Caco-2 (cell line): ENCODE results near the gene USP25. TPM values are rescaled to one million over a fixed set of nuclear protein-coding genes. Genes with fewer than 3 reads are reported as not detected.

ENCODE experiments used
- BruUV-seq: library from RNA; stranded (reverse); fragments of 400-500 nt; replicated peaks from 2 replicates; lab custom pipeline; 2021; lab: Mats Ljungman, UMichigan
- CTCF ChIA-PET: fragments of 300-600 bp; sonication (Branson Sonifier 250); formaldehyde crosslinking; loops from one replicate; lab custom pipeline; 2022; ENCODE audit warnings: antibody characterized with exemption; lab: Charles Lee
- POLR2A ChIA-PET: fragments of 300-600 bp; sonication (Branson Sonifier 250); formaldehyde crosslinking; loops from one replicate; lab custom pipeline; 2022; ENCODE audit warnings: antibody characterized with exemption; lab: Charles Lee
- DNase-seq, 2 experiments: peaks; one replicate each; pipeline versions ENCODE4 v3.0.0 to v3.0.0-alpha.2; 2020 to 2022
- H3K27me3 ChIP-seq: replicated peaks from 2 replicates; pipeline ENCODE4 v1.6.0; 2011; ENCODE audit warnings: low read length; ENCODE audit not compliant: control insufficient read depth, insufficient read depth
- H3K36me3 ChIP-seq: 2 replicates; pipeline ENCODE4 v1.5.1; 2011; ENCODE audit warnings: low read length; ENCODE audit not compliant: control insufficient read depth, insufficient read depth
- H3K4me1 ChIP-seq: fragments of 250-450 bp; sonication (Bioruptor Pico); 2 replicates; pipeline ENCODE4 v1.5.1; 2020; ENCODE audit warnings: mild to moderate bottlenecking
- H3K4me3 ChIP-seq: 2 replicates; pipeline ENCODE4 v1.5.1; 2011; ENCODE audit warnings: low read depth, mild to moderate bottlenecking, control low read depth, low read length
- H3K9me3 ChIP-seq: fragments of 250-450 bp; sonication (Bioruptor Pico); 2 replicates; pipeline ENCODE4 v1.5.1; 2020; ENCODE audit warnings: mild to moderate bottlenecking, moderate library complexity
- H3K27ac Mint-ChIP-seq: one replicate; pipeline ENCODE4 v1.8.0; 2022; ENCODE audit warnings: mixed read lengths; ENCODE audit not compliant: unreplicated experiment
- H3K27me3 Mint-ChIP-seq: one replicate; pipeline ENCODE4 v1.8.0; 2022; ENCODE audit warnings: mixed read lengths; ENCODE audit not compliant: insufficient read depth, unreplicated experiment
- H3K36me3 Mint-ChIP-seq: one replicate; pipeline ENCODE4 v1.8.0; 2022; ENCODE audit warnings: mild to moderate bottlenecking, mixed read lengths; ENCODE audit not compliant: insufficient read depth, unreplicated experiment
- H3K4me1 Mint-ChIP-seq: one replicate; pipeline ENCODE4 v1.8.0; 2022; ENCODE audit warnings: low read depth, mixed read lengths; ENCODE audit not compliant: unreplicated experiment
- H3K4me3 Mint-ChIP-seq: one replicate; pipeline ENCODE4 v1.8.0; 2022; ENCODE audit warnings: mild to moderate bottlenecking, moderate library complexity, mixed read lengths; ENCODE audit not compliant: unreplicated experiment
- H3K9me3 Mint-ChIP-seq: one replicate; pipeline ENCODE4 v1.8.0; 2022; ENCODE audit warnings: mixed read lengths; ENCODE audit not compliant: unreplicated experiment
- CTCF ChIP-seq, 2 experiments: fragments of 200-600 bp in 1 of 2; IDR thresholded peaks; 1 replicate in 1 of 2; 2 replicates in 1 of 2; pipeline versions ENCODE4 v1.5.1 to v1.8.0; 2011 to 2022; ENCODE audit warnings: antibody characterized with exemption in 1 of 2, control low read depth in 1 of 2, inconsistent platforms in 1 of 2, low read depth in 1 of 2, low read length in 1 of 2, mild to moderate bottlenecking in 1 of 2, moderate library complexity in 1 of 2; ENCODE audit not compliant: insufficient read depth in 1 of 2, severe bottlenecking in 1 of 2, unreplicated experiment in 1 of 2
- intact Hi-C: fragments of 100-400 bp; cut with micrococcal nuclease; formaldehyde crosslinking; loops from one replicate; pipeline ENCODE4 v1.10.0; 2022; ENCODE audit not compliant: unreplicated experiment
- total RNA-seq: library from RNA; stranded (reverse); gene quantifications from 2 replicates; pipeline ENCODE4 v1.2.3, GENCODE V29; 2022

Gene USP25
- total RNA-seq, 1 experiment from 2014 or later, result 44.3 TPM

- ChIA-PET POLR2A (no interaction called here), CTCF (no interaction called here)
- TF ChIP-seq CTCF (IDR thresholded peaks at IDR 0.05; ENCODE audit: insufficient read depth in 1 of 2, low read depth in 1 of 2, low read length in 1 of 2, severe bottlenecking in 1 of 2, unreplicated experiment in 1 of 2), result no peak
- H3K4me1 ChIP-seq, result no peaks in the 10 kb centered on the region
- Mint-ChIP-seq H3K27ac (no peak overlapping the region), H3K4me1 (no peaks in the 10 kb centered on the region), H3K36me3 (peaks cover 52% of the 10 kb centered on the region), H3K9me3 (peaks cover 16% of the 10 kb centered on the region), H3K4me3 (no peak overlapping the region), H3K27me3 (no peaks in the 10 kb centered on the region)
- intact Hi-C loops, result no loop called here
- no TSS peak for BruUV-seq
- H3K9me3 ChIP-seq, result peaks cover 7% of the 10 kb centered on the region
- no peak overlapping the region for H3K4me3 ChIP-seq
- no peaks in the 10 kb centered on the region; the same call in 1 of the 2 replicates for H3K36me3 ChIP-seq
- no peaks in the 10 kb centered on the region for H3K27me3 ChIP-seq
- no peak for DNase-seq
Observed at GRCh38 chr21:15809065-15809464, 79.3 kb downstream of the USP25 start.

- no peaks in the 10 kb centered on the region for H3K4me1 Mint-ChIP-seq
- ChIA-PET CTCF (no interaction called here), POLR2A (no interaction called here)
- DNase-seq, result no peak
- intact Hi-C loops, result no loop called here
- no peak overlapping the region for H3K27ac Mint-ChIP-seq
- H3K4me3 Mint-ChIP-seq, result no peak overlapping the region
- H3K9me3 ChIP-seq, result peaks cover 13% of the 10 kb centered on the region
- H3K27me3 ChIP-seq, result no peaks in the 10 kb centered on the region
- H3K9me3 Mint-ChIP-seq, result peaks cover 23% of the 10 kb centered on the region
- H3K36me3 ChIP-seq, result no peaks in the 10 kb centered on the region; the same call in 1 of the 2 replicates
- H3K36me3 Mint-ChIP-seq, result peaks cover 54% of the 10 kb centered on the region
- H3K4me1 ChIP-seq, result no peaks in the 10 kb centered on the region
- BruUV-seq, result no TSS peak
- no peaks in the 10 kb centered on the region for H3K27me3 Mint-ChIP-seq
- TF ChIP-seq CTCF (IDR thresholded peaks at IDR 0.05; ENCODE audit: insufficient read depth in 1 of 2, low read depth in 1 of 2, low read length in 1 of 2, severe bottlenecking in 1 of 2, unreplicated experiment in 1 of 2), result no peak
- no peak overlapping the region for H3K4me3 ChIP-seq
Observed at GRCh38 chr21:15809818-15810217, 80.0 kb downstream of the USP25 start.

- Histone ChIP-seq H3K4me1 (no peaks in the 10 kb centered on the region), H3K27me3 (no peaks in the 10 kb centered on the region), H3K4me3 (no peak overlapping the region), H3K36me3 (no peaks in the 10 kb centered on the region; the same call in none of the 2 replicates), H3K9me3 (peaks cover 18% of the 10 kb centered on the region)
- intact Hi-C loops, result no loop called here
- Mint-ChIP-seq H3K27ac (no peak overlapping the region), H3K9me3 (peaks cover 24% of the 10 kb centered on the region), H3K27me3 (no peaks in the 10 kb centered on the region), H3K4me1 (no peaks in the 10 kb centered on the region), H3K36me3 (peaks cover 42% of the 10 kb centered on the region), H3K4me3 (no peak overlapping the region)
- no peak for TF ChIP-seq CTCF (IDR thresholded peaks at IDR 0.05; ENCODE audit: insufficient read depth in 1 of 2, low read depth in 1 of 2, low read length in 1 of 2, severe bottlenecking in 1 of 2, unreplicated experiment in 1 of 2)
- no TSS peak for BruUV-seq
- POLR2A ChIA-PET, result no interaction called here
- no peak for DNase-seq
- CTCF ChIA-PET, result no interaction called here
Observed at GRCh38 chr21:15815285-15815684, 85.5 kb downstream of the USP25 start.
